ENCODE measurements around the gene TMEM190. TPM values are rescaled to one million over a fixed set of nuclear protein-coding genes. Genes with fewer than 3 reads are reported as not detected.

Gene TMEM190
- total RNA-seq, 1 experiment from 2014 or later = 0.74 TPM

DNA sequence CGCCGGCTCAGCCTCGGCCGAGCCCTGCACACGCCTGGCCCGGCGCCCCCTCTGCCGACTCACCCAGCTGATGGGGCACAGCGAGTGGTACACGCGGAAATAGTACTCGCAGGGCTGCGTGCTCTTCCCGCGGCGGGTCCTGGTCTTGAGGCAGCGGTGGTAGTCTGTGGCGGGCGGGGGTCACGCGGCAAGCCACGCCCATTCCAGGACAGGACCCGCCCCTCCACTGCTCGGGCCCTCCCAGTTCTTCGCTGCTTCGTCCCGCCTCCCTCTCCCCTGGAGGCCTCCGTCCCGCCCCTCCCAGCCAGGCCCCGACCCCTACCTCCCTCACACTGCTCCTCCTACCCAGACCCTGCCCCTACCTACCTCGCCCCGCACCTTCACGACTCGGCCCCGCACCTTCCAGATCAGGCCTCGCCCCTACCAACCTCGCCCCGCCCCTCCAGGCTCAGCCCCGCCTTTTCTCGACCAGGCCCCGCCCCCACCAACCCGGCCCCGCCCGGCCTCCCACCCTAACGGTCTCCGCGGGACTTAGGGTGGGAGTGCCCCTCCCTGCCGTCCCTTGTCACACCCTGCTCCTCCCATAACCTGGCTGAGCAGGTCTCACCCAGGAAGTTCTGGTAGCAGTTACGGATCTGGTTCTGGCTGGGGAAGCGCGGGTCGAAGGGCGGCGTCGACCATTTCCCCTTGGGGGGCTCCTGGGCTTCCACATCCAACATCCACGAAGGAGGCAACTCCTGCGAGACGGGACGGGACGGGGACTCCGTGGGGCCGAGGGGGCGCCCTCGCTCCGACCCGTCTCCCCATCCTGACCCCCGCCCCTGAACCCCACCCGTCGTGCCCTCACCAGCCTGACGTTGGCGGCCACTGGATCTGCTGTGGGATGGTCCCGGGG, 22.6 kb upstream of the TMEM190 start:
- H3K36me3 ChIP-seq (ENCODE audit: control insufficient read depth, insufficient read depth, low read length) = no peaks in the 10 kb centered on the region
- peaks cover 12% of the 10 kb centered on the region for H3K4me1 ChIP-seq (ENCODE audit: control insufficient read depth, insufficient read depth, low read length)
- peak overlapping the region; percentile 57 for H3K27ac ChIP-seq (ENCODE audit: low read length)
- TF ChIP-seq TCF7L2 (IDR thresholded peaks at IDR 0.05; ENCODE audit: low read depth, low read length) (no peak), SIN3A (IDR thresholded peaks at IDR 0.05; ENCODE audit: borderline replicate concordance, insufficient read depth, low read depth, low read length) (0 out of 2 replicates have a peak, but pooled peaks have one; percentile 39)
- DNase-seq (ENCODE audit: low read depth, low spot score) = no peak
- ChIA-PET CTCF (no interaction called here), POLR2A (interaction anchor here (0.6 kb wide), 1 partner anchor 15 kb away, joined by 3 read pairs; no protein-coding TSS in a partner anchor)
- H3K27me3 ChIP-seq (ENCODE audit: control insufficient read depth, insufficient read depth, low read length) = no peaks in the 10 kb centered on the region
- in situ Hi-C loops (cut with HindIII; ENCODE audit: low pct_unique_long_range_greater_than_20kb, low sequenced_read_pairs) = no loop called here
- ATAC-seq = peak; percentile 91
- H3K4me3 ChIP-seq (ENCODE audit: low read depth in 2 of 2, low read length in 2 of 2) = peak overlapping the region; percentile 55 to 62
- intact Hi-C loops (cut with micrococcal nuclease; ENCODE audit: unreplicated experiment) = no loop called here
- H3K9me3 ChIP-seq (ENCODE audit: control insufficient read depth, insufficient read depth, low read depth, low read length) = no peaks in the 10 kb centered on the region
- no TSS peak for BruUV-seq (replicated peaks)

DNA sequence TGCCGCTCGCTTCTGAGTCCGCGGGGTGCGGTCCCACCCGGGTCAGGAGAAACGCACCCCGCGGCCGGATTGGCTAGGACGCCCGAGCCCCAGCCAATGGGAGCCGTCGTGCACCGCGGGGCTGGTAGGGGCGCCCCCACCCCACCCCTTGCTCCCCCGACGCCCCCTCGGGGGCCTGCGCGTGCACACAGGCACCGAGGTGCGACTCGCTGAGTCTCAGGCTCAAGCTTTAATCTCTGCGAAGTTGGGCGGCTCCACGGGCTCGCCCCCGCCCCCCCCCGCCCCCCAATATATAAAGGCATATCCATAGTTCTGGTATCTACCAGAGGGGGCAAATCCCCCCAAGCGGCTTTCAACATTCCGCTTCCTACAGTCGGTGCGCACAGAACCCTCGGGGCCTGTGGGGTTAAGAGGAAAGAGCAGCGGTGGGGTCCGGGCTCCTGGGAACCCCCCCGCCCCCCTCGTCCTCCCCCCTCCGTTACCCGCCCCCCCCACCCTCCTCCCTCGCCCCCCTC, 21.9 kb upstream of the TMEM190 start, which contains the start of gene COX6B2:
Gene COX6B2, minus strand, starts transcription at position 22 of the 515 bp plus-strand sequence. CDS start 198 bp downstream, outside the sequence.
- ChIA-PET CTCF (no interaction called here), POLR2A (interaction anchor here (0.6 kb wide), 1 partner anchor 14 kb away, joined by 3 read pairs; no protein-coding TSS in a partner anchor)
- TF ChIP-seq, protein P1, sequence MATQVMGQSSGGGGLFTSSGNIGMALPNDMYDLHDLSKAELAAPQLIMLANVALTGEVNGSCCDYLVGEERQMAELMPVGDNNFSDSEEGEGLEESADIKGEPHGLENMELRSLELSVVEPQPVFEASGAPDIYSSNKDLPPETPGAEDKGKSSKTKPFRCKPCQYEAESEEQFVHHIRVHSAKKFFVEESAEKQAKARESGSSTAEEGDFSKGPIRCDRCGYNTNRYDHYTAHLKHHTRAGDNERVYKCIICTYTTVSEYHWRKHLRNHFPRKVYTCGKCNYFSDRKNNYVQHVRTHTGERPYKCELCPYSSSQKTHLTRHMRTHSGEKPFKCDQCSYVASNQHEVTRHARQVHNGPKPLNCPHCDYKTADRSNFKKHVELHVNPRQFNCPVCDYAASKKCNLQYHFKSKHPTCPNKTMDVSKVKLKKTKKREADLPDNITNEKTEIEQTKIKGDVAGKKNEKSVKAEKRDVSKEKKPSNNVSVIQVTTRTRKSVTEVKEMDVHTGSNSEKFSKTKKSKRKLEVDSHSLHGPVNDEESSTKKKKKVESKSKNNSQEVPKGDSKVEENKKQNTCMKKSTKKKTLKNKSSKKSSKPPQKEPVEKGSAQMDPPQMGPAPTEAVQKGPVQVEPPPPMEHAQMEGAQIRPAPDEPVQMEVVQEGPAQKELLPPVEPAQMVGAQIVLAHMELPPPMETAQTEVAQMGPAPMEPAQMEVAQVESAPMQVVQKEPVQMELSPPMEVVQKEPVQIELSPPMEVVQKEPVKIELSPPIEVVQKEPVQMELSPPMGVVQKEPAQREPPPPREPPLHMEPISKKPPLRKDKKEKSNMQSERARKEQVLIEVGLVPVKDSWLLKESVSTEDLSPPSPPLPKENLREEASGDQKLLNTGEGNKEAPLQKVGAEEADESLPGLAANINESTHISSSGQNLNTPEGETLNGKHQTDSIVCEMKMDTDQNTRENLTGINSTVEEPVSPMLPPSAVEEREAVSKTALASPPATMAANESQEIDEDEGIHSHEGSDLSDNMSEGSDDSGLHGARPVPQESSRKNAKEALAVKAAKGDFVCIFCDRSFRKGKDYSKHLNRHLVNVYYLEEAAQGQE (IDR thresholded peaks at IDR 0.05; ENCODE audit: insufficient read depth in 1 of 2, low read depth in 2 of 2, low read length in 1 of 2) = no peak
- TF ChIP-seq CTCF (IDR thresholded peaks at IDR 0.05) (no peak), POLR2AphosphoS5 (IDR thresholded peaks at IDR 0.05; ENCODE audit: low read depth, low read length) (no peak), TCF7L2 (IDR thresholded peaks at IDR 0.05; ENCODE audit: low read depth, low read length) (no peak), SIN3A (IDR thresholded peaks at IDR 0.05; ENCODE audit: borderline replicate concordance, insufficient read depth, low read depth, low read length) (no peak)
- Histone ChIP-seq H3K9me3 (ENCODE audit: control insufficient read depth, insufficient read depth, low read depth, low read length) (no peaks in the 10 kb centered on the region), H3K4me1 (ENCODE audit: control insufficient read depth, insufficient read depth, low read length) (peaks cover 12% of the 10 kb centered on the region), H3K36me3 (ENCODE audit: control insufficient read depth, insufficient read depth, low read length) (no peaks in the 10 kb centered on the region), H3K4me3 (ENCODE audit: low read depth in 2 of 2, low read length in 2 of 2) (peak within 1 kb of the TSS; percentile 55 to 62), H3K27me3 (ENCODE audit: control insufficient read depth, insufficient read depth, low read length) (no peaks in the 10 kb centered on the region), H3K27ac (ENCODE audit: low read length) (peak within 1 kb of the TSS; percentile 57)
- no TSS peak for BruUV-seq (replicated peaks)
- intact Hi-C loops (cut with micrococcal nuclease; ENCODE audit: unreplicated experiment) (no loop called here), in situ Hi-C loops (cut with HindIII; ENCODE audit: low pct_unique_long_range_greater_than_20kb, low sequenced_read_pairs) (no loop called here)
- no peak for DNase-seq (ENCODE audit: low read depth, low spot score)
- ATAC-seq = no peak
